Hematopoietic multipotent progenitor cell (in vitro differentiated cells): ENCODE data around the gene SLC25A47. TPM values are rescaled to one million over a fixed set of nuclear protein-coding genes. Genes with fewer than 3 reads are reported as not detected.
A peak's percentile ranks its signal among the peaks of the same experiment; 100 is the strongest.
"Not testable (repeated sequence)": the region's sequence is repeated elsewhere in the genome, so short reads cannot be mapped to it uniquely, and the experiment has no call there.

Experiments
- DNase-seq, 3 donors: peaks; one replicate each; pipeline ENCODE4 v3.0.0-alpha.2; 2011 to 2015; ENCODE audit warnings: low read depth in 2 of 3, low spot score in 2 of 3
- total RNA-seq: library from RNA; depleted of rRNA; stranded (reverse); fragments of >200 nt; gene quantifications from one replicate; pipeline ENCODE4 v1.2.3, GENCODE V29; 2012

SLC25A47 gene
- total RNA-seq, 1 donor: not detected

GRCh38 chr14:100341301-100342031 lies 18.3 kb downstream of the SLC25A47 start:
- DNase-seq: peak in 2 of 3 donors; percentile 76 to 77

GRCh38 chr14:100342195-100342594 lies 19.1 kb downstream of the SLC25A47 start:
- DNase-seq: no peak

GRCh38 chr14:100342826-100343225 lies 19.7 kb downstream of the SLC25A47 start:
- not testable (repeated sequence) for DNase-seq

GRCh38 chr14:100344657-100345056 lies 21.5 kb downstream of the SLC25A47 start:
- DNase-seq: not testable (repeated sequence)

GRCh38 chr14:100345711-100346110 lies 22.6 kb downstream of the SLC25A47 start:
- DNase-seq: no peak

GRCh38 chr14:100346306-100347091 lies 23.4 kb downstream of the SLC25A47 start:
- no peak for DNase-seq

- DNase-seq: no peak
These were observed 25.2 kb downstream of the SLC25A47 start for GRCh38 chr14:100348253-100348729.

- DNase-seq: no peak
These were observed 25.9 kb downstream of the SLC25A47 start for GRCh38 chr14:100348784-100349685.

- peak in 1 of 3 donors; percentile 28 for DNase-seq
These were observed 27.3 kb downstream of the SLC25A47 start for GRCh38 chr14:100350276-100350926.

GRCh38 chr14:100350986-100351385 lies 27.8 kb downstream of the SLC25A47 start:
- DNase-seq: no peak

GRCh38 chr14:100358396-100358795 lies 35.3 kb downstream of the SLC25A47 start:
- no peak for DNase-seq

- no peak for DNase-seq
These were observed 36.0 kb downstream of the SLC25A47 start for GRCh38 chr14:100359111-100359510.

GRCh38 chr14:100359881-100360280 lies 36.7 kb downstream of the SLC25A47 start:
- DNase-seq: no peak

GRCh38 chr14:100361626-100362025 lies 38.5 kb downstream of the SLC25A47 start:
- DNase-seq: no peak

- DNase-seq: no peak
These were observed 39.3 kb downstream of the SLC25A47 start for GRCh38 chr14:100362311-100362927.

- DNase-seq: no peak
These were observed 39.9 kb downstream of the SLC25A47 start for GRCh38 chr14:100363053-100363452.

GRCh38 chr14:100364403-100364802 lies 41.3 kb downstream of the SLC25A47 start:
- no peak for DNase-seq

GRCh38 chr14:100365741-100366140 lies 42.6 kb downstream of the SLC25A47 start:
- no peak for DNase-seq

GRCh38 chr14:100369019-100369418 lies 45.9 kb downstream of the SLC25A47 start:
- no peak for DNase-seq

- no peak for DNase-seq
These were observed 46.9 kb downstream of the SLC25A47 start for GRCh38 chr14:100370003-100370402.
